ENCODE data around the gene GFRA1.

Gene GFRA1

DNA sequence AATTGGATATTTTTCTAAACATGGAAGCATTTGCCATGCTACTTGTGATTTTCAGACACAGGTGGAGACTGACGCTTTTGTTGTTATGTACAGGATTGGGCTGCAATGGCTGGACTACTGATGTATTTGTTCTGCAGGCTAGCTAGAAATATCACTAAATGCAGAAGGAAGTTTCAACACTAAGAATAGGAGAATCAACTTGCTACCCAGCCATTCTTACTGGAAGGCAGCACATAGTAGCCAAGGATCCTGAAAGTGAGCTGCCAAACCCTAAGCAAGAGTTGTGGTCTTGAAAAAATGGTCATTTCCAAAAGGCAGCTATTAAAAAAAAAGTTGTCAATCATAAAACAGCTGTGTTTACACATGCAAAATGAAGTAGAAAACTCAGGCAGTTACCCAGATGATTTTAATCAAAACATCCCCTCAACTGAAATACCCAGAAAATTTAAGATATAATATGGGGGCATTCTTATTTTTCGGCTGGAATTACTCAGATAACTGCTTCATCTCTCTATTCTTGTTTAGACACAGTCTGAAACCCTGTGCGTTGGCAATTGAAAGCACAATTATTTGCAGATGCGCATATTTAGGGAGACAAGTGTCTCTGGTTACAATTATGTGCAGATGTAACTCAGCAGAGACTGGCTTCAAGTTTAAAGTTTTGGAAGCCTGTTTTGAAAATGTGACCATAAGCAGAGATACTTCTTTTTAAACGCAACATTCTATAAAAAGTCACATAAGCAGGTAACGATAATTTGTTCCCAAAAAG, 31.2 kb downstream of the GFRA1 start:
- peak; percentile 16 for DNase-seq (ENCODE audit: low spot score)

DNA sequence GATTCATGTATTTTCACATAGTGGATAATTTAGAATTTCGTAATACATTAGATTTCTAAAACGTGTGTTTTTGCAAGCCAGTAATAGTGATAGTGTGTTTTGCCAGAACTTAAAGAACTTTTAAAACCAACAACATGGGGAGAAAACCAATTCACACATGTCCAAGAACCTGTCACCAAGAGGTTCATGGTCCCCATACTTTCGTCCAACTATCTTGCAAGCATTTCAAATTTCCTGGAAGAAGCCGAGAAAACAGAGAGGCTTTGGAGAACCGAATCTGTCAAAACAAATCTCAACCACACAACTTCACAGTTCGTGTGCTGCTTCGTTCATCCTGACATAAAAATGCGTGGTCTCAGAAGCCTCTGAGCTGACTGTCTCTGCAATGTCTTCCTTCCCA, 31.9 kb downstream of the GFRA1 start:
- no peak for DNase-seq (ENCODE audit: low spot score)

DNA sequence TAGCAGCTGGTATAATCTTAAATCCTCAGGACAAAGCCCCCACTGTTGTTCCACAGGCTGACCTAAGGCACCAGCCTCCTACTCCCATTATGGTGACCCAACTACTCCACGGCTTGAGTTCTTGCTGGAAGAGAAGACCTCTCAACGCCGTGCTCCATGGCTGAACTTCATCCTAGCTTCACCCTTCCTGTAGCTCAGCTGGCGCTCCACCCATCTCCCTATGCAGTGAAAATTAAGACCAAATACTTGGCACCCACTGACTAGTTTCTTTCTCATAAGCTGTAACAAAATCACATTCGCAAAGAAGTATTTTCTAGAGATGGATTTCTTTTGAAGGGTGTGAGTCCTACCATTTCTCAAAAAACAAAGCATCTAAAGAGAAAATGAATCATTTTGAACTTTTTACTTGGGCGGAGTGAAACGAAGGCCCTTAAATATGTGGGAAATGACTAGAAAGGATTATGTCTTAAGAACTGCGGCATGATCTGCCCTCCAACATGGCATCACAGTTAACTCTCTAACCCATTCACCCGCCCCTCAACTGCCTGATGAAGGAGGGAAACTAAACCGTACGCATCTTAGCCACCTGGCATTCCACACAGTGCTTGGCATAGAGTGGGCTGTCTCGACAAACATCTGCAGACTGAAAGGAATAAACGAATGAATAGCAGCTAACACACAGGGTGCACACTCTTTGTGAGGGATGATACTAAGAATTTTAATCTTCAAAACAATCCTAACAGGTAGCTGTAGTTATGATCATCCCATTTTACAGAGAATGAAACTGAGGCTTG, 32.7 kb downstream of the GFRA1 start:
- no peak for DNase-seq (ENCODE audit: low spot score)

DNA sequence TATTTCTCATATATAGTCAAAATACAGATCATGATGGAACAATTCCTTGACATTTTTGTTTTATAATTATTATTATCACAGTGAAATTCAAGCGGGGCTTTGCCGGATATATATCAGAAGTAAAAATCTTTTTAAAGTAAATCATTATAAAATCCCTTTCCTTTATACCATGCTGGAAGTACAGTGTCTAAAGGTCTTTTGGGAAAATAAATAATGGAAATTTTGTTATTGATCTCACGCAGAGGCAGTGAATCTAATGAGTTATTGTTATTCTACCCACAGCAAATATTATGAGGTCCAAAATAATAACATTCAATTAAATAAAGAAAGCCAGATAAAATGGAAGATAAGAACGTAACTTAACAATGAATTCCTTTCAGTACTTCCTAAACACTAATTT, 33.8 kb downstream of the GFRA1 start:
- DNase-seq (ENCODE audit: low spot score), result no peak

DNA sequence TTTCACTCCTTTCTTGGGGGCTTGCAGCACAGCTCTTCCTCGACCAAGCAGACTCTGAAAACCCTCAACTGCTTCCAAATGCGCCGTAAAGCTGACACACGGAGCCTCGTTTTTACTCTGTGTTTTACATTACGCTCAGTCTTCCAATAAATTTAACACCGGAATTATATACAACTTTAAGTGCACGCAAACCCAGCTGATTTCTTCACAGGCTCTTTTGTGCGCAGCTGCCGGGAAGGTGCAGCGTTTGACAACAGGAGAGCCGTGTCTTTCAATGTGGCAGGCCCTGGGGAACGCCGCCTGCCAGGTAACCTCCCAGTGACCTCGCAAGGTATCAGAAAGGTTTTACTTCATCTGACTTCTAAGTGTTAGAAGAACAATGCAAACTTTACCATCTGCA, 35.0 kb downstream of the GFRA1 start:
- no peak for DNase-seq (ENCODE audit: low spot score)

DNA sequence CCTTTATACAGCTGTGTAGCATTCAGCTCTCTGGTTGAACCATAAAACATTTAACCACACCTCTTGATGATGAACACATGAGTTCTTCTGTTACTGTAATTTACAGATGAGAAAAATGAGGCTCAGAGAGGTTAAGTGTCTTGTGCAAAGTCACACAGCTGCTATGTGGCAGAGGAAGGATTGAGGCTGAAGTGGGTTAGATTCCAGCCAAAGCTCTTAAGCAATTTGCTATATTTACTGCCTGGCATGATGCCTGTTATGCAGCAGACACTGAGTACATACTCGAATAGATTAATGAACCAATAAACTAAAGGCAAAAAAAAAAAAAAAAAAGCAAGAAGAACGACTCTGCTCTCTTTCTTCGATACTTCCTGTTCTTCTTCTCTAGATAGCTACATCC, 35.7 kb downstream of the GFRA1 start:
- DNase-seq (ENCODE audit: low spot score), result no peak

DNA sequence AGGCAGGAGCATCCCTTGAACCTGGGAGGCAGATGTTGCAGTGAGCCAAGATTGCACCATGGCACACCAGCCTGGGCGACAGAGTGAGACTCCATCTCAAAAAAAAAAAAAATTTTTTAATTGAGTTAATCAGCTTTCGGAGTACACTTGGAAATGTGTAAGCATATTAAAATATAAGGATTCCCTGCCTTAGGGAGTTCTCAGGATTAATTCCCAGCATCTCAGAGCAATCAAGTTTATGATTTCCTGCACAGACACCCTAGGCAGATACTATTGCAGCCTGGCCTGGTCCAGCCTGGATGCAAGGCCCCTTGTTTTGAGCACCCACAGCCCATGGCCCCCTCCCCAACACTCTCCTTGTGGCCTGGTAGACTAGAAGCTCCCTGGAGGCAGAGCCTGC, 39.8 kb downstream of the GFRA1 start:
- no peak for DNase-seq (ENCODE audit: low spot score)

DNA sequence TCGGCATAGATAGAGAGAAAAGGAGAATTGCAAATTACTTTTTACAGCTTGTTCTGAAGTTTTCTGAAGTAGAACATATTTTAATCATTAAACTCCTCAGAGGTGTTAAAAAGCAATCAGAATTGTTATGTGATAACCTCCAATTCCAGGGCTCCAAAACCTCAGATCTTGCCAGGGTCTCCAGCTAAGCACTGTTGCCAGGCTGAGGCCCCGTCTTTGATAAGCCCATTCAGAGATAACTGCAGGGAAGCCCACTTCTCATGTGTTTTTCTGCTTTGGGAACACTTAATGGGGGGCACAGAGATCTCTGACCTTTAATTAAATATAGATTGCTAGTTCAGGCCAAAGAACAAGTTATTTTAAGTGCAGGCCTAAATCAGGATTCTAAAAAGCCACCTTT, 40.4 kb downstream of the GFRA1 start:
- no peak for DNase-seq (ENCODE audit: low spot score)

DNA sequence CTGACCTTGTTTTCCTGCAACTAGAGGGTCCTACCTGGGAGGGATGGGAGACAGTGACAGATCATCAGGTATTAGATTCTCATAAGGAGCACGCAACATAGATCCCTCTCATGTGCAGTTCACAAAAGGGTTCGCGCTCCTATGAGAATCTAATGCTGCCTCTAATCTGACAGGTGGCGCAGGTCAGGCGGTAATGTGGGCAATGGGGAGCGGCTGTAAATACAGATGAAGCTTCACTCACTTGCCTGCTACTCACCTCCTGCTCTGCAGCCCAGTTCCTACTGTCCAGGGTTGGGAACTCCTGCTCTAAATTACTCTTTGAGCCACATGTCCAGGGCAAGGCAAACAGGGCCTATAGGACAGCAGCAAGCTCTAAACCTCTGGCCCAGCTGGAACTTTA, 46.2 kb downstream of the GFRA1 start:
- no peak for DNase-seq (ENCODE audit: low spot score)

DNA sequence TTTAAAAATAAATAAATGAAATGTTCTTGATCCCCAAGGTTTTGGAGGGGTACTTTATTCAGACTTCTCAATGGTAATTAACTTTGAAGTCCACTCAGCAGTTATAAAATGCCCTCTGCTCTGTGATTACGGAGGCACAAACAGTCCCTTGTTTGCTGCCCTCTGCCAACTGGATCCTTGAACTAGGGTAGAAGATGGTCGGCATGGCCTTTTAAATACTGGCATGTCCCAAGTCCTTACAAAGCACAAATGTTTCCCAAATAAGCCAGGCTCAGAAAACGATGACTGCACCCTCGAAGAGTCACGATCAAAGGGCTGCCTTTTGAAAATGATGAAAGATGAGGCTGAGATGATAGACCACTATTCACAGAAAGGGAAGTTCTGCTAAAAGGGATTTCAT, 47.0 kb downstream of the GFRA1 start:
- no peak for DNase-seq (ENCODE audit: low spot score)

DNA sequence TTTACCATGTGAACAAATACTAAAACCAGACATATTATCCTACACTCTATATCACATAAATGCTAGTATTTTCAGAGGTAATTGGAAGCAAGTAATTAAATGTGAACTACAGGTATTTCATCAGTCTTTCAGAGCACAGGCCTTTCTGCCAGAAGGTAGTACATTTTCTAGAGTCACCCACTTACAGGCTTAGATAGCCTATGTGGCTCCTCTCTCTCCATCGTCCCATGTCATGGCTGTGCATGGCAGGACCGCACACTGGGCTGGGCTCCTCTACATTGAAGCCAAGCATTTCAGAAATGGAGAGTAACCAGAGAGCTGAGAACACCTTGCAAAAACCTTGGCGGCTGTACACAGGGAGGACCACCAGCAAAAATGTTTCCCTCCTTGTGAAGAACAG, 49.7 kb downstream of the GFRA1 start:
- no peak for DNase-seq (ENCODE audit: low spot score)

DNA sequence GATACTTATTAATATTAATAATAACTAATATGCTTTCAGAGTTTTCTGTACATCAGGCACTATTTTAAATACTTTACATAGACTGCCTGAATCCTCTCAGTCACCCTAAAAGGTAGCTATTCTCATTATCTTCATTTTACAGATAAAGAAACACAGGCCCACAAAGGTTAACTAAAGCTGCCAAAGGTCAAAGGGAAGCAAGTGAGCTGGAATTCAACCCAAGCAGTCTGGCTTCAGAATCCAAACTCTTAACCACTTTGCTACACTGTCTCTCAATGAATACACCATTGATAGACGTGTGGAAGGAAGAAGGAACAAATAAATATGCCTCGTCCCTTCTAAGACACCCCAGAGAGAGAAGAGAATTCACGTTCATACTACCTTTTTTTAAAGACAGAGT, 52.0 kb downstream of the GFRA1 start:
- DNase-seq (ENCODE audit: low spot score), result no peak

DNA sequence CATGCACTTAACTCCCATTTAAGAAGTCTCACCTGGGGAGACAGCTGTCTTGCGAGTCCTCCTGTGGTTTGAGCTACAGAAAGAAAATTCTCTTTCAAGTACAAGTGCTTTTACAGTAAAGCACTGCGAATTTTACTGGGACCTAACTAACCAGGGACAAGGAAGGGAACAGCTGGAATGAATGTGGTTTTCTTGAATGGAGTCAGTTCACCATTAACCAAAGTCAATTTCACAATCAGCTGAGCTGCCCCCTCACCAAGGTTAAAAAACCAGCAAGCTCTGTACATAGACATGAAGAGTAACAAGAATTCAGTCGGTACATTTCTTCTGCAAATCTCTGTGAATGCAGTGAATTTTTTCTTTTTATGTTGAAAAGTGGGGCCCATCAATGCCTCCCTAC, 56.3 kb downstream of the GFRA1 start:
- no peak for DNase-seq (ENCODE audit: low spot score)

DNA sequence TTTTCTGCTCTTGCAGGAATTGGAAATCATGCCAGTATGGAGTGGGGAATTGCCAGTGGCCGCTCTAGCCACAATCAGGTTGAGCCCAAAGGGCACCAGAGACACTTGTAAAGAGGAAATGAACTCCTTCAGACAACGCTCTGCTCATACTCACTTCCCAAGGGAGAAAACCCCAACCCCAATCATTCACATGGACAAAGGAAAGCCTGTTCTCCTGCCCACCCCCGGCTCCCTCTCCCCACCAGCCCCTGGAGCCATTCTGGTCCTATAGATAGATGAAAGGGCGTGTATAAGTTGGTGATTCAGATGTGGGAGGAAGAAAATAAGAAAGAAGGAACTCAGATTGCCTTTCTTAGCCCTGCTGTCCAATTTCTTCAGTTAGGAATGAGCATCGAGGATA, 57.4 kb downstream of the GFRA1 start:
- DNase-seq (ENCODE audit: low spot score), result no peak

DNA sequence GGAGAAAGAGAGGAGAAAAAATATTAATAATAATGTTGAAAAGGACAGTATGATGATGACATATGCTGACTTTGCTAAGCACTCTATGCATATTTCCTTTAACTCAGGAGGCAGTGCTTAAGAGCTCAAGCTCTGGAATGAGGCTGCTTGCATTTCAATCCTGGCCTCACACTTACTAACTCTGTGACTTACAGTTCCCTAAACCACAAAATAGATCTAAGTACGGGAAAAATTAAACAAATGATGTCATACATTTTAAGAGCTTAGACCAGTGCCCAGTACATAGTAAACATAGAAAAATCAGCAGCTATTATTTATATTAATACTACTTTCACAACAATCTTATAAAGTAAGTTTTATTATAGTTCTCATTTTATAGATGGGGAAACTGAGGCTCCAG, 61.3 kb downstream of the GFRA1 start:
- DNase-seq (ENCODE audit: low spot score), result peak; percentile 70

DNA sequence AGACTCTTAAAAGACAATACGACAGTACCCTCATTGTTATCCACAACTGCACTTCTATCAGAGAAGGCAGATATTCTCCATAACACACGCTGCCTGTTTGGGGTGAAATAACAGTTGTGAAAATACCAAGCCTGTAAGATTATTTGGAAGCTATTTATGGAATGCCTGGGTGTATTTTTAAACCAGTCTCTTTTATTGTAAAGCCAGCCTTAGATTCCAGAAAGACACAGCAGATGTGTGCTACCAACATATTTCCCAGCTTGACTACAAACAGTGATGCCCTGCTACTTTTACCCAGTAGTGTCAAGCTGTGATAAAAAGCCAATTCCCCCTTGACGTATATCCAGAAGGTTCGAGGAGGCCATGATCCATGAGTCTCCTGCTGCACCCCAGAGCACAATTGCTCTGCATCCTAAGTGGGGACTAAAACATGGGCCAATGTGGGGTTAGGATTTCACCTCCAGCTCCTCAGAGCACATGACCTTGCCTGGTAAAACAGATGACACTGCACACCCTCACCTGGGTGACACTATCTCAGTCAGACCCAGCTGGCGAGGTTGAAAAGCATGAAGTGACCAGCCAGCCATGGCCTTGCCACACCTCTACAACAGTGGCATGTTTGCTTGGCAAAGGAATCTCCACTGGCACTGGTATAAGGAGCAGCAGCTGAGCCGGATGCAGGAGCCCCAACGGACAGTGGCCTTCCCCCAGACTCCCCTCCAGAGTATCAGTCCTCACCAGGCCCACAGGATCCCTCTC, 62.2 kb downstream of the GFRA1 start:
- peak; percentile 22 for DNase-seq (ENCODE audit: low spot score)

DNA sequence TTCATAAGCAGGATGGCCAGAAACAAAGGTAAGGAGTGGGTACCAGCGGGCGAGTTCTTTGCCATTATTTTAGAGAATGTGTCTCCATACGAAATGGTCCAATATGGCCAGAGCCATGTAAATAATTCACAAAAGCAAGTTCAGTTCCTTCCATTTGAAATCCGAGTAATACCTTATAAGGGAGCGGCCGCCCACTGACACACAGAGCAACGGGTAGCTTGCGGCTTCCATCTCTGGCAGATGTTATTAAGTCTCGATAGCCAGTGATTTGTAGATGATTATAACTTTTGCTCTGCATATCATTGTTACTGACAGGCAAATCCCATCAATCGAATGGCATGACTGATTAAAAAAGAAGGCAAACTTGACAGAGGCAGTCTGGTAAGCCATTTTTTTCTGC, 63.2 kb downstream of the GFRA1 start:
- DNase-seq (ENCODE audit: low spot score), result no peak

DNA sequence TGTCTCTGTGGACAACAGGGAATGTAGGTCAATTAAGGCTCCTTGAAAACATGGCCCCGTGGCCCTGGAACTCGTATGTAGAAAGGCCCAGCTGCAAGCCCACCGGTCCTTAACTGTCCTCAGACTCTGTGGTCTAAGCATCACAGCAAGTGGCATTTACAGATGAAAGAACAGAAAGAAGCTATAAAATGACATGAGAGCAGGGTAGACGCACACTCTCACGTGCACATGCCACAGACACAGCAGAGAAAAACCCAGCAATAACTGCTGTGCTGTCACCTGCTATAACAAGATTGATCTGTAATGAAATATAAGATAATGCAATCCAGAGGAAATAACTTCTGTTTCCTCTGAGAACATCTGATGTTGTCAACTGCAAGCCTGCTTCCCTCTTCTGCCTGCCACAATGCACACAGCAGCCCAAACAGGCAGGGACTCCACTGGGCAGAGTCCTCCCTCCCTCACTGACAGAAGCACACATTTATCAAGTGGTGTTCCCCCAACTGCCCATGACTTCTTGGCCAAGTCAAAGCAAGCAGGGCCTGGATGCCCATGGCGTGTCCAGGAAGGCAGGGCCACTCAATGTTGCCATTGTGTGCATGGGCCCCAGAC, 63.9 kb downstream of the GFRA1 start:
- no peak for DNase-seq (ENCODE audit: low spot score)

DNA sequence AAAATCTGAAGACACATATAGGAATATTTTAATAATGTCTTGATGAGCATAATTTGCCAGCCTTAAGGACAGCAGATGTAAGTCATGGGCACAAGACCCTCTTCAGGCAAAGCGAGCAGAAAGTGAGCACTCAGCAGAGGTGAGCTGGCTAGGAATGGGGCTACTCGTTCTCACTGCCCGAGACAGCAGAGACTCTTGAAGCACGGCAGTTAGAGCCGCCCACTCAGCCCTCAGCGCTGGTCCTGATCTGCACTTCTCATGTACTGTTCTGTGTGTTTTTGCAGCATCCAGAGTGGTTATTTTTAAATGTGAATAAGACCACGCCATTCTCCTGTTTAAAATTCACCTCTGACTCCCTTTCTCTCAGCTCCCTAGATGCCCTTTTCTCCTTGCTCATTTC, 65.3 kb downstream of the GFRA1 start:
- DNase-seq (ENCODE audit: low spot score), result no peak

DNA sequence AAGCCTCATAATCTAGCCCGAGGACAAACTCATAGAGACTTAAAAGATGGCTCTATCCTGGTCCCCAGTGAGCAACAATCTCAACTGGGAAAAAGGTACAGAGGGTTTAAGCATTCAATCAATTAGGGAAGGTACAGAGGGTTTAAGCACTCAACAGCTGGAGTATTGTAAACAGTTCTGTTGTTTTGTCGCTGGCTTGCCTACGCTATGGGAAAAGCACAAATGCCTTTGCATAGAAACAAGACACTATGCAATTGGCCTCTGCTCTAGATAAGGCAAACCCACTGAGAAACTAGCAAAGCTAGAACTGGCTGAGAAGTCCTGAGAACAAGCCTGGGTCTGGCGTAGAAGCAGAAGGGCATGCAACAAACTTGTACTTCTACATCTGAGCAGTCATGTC, 69.3 kb downstream of the GFRA1 start:
- no peak for DNase-seq (ENCODE audit: low spot score)

DNA sequence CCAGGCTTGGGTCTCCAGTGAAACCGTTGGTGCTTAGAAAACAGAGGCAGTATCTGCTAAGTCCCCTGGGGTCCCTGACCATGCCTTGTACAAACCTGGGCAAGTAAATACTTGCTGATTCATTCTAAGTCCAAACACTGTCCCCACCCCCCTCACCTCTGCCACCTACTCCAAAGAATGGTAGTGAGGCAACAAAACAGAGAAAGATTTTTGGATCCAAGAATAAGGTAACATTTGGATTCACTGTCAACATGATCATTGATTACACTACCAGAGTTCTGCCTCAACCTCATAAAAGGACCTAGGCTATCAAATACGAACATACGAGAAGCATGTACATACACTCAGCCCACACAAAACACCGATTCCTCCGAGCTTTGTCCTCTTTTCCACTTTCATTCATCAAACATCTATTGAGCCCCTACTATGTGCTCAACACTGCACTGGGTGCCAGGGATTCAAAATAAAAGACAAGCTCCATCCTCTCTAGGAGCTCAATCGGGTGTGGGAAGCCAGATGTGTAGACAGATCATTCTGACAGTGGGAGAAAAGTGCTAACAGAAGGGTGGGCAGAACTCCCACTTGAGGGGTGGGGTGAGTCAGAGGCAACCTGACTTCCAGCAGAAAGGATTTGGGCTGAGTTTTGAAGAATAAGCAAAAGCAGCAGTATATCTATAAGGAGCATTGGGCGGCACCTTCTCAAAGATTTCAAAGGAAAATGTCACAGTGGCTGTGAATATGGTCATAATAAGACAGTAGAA, 71.2 kb downstream of the GFRA1 start:
- no peak for DNase-seq (ENCODE audit: low spot score)

DNA sequence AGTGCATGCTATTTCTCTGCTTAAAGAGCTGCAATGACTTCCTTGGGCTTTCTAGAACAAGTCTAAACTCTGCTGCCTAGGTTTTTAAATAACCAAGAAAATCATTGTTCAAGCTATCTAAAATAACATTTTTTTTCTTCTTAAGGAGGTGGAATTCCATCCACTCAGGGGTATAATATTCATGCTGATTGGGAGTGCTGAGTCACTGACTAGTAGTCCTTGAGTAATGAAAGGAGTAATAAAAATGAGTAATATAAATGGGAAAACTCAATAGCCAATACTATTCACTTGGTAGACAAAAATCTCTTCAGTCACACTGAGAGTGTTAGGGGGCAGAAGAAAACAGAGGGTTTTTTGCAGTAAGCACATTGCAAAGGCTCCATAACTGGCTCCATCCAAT, 72.0 kb downstream of the GFRA1 start:
- DNase-seq (ENCODE audit: low spot score), result peak; percentile 27

Measured in GM03348 (cell line).